ENCODE results near the gene SBNO1. TPM values are rescaled to one million over a fixed set of nuclear protein-coding genes. Genes with fewer than 3 reads are reported as not detected.

SBNO1 gene
- total RNA-seq, 4 donors from 2014 or later, result 18.2 to 26.6 (median 25.8) TPM

GRCh38 chr12:123390498-123391426 is 26.1 kb upstream of the SBNO1 start:
- TF ChIP-seq CTCF (IDR thresholded peaks at IDR 0.05) (no peak), EP300 (IDR thresholded peaks at IDR 0.05) (no peak), POLR2A (IDR thresholded peaks at IDR 0.05) (no peak), POLR2AphosphoS5 (IDR thresholded peaks at IDR 0.05) (no peak)
- Histone ChIP-seq H3K27ac (peak overlapping the region; percentile 94), H3K27me3 (no peaks in the 10 kb centered on the region), H3K4me1 (peaks cover 46% of the 10 kb centered on the region), H3K36me3 (peaks cover 32% of the 10 kb centered on the region), H3K9me3 (no peaks in the 10 kb centered on the region), H3K4me3 (peak overlapping the region; percentile 73)
- WGBS, result 38% methylated on average over 23 of the region's 23 CpGs
- DNase-seq (ENCODE audit: low spot score in 2 of 2), result no peak

GRCh38 chr12:123389560-123390351 is 25.1 kb upstream of the SBNO1 start:
- 16% methylated on average over 6 of the region's 66 CpGs for WGBS
- DNase-seq (ENCODE audit: low spot score in 2 of 2), result peak; percentile 78 to 84
- H3K4me1 ChIP-seq, result peaks cover 51% of the 10 kb centered on the region
- H3K36me3 ChIP-seq, result peaks cover 22% of the 10 kb centered on the region
- H3K4me3 ChIP-seq, result peak overlapping the region; percentile 73
- TF ChIP-seq POLR2A (IDR thresholded peaks at IDR 0.05), result no peak
- no peak for TF ChIP-seq EP300 (IDR thresholded peaks at IDR 0.05)
- TF ChIP-seq POLR2AphosphoS5 (IDR thresholded peaks at IDR 0.05), result no peak
- no peak for TF ChIP-seq CTCF (IDR thresholded peaks at IDR 0.05)
- H3K27ac ChIP-seq, result peak overlapping the region; percentile 94
- H3K27me3 ChIP-seq, result no peaks in the 10 kb centered on the region
- H3K9me3 ChIP-seq, result no peaks in the 10 kb centered on the region

- Histone ChIP-seq H3K27ac (peak overlapping the region; percentile 94), H3K36me3 (peaks cover 17% of the 10 kb centered on the region), H3K27me3 (no peaks in the 10 kb centered on the region), H3K4me3 (peak overlapping the region; percentile 73), H3K4me1 (peaks cover 57% of the 10 kb centered on the region), H3K9me3 (no peaks in the 10 kb centered on the region)
- DNase-seq (ENCODE audit: low spot score in 2 of 2), result no peak
- TF ChIP-seq CTCF (IDR thresholded peaks at IDR 0.05), result no peak
- no peak for TF ChIP-seq POLR2A (IDR thresholded peaks at IDR 0.05)
- no peak for TF ChIP-seq POLR2AphosphoS5 (IDR thresholded peaks at IDR 0.05)
- TF ChIP-seq EP300 (IDR thresholded peaks at IDR 0.05), result no peak
- no CpG with 5 or more reads among the region's 102 CpGs for WGBS
Measured at GRCh38 chr12:123388951-123389559, 24.4 kb upstream of the SBNO1 start.

GRCh38 chr12:123388177-123388950 is 23.7 kb upstream of the SBNO1 start:
- no peaks in the 10 kb centered on the region for H3K9me3 ChIP-seq
- peak overlapping the region; percentile 73 for H3K4me3 ChIP-seq
- peaks cover 13% of the 10 kb centered on the region for H3K36me3 ChIP-seq
- TF ChIP-seq POLR2AphosphoS5 (IDR thresholded peaks at IDR 0.05) (peak in 1 of 3 donors; percentile 70), POLR2A (IDR thresholded peaks at IDR 0.05) (no peak), EP300 (IDR thresholded peaks at IDR 0.05) (no peak), CTCF (IDR thresholded peaks at IDR 0.05) (peak in 1 of 2 donors; percentile 19)
- H3K27me3 ChIP-seq, result no peaks in the 10 kb centered on the region
- peak overlapping the region; percentile 86 for H3K27ac ChIP-seq
- peak; percentile 84 to 87 for DNase-seq (ENCODE audit: low spot score in 2 of 2)
- WGBS, result 0% methylated on average over 5 of the region's 52 CpGs
- peaks cover 59% of the 10 kb centered on the region for H3K4me1 ChIP-seq
